Peyer's patch (tissue), 4 donors: ENCODE measurements around the gene MYZAP.

Source experiments
- CTCF ChIP-seq, 6 experiments: fragments of 450-650 bp in 4 of 6; fragments of 200-600 bp in 2 of 6; sonication (generic) in 1 of 6; IDR thresholded peaks; one replicate each; pipeline ENCODE4 v1.5.1; 2017 to 2019; ENCODE audit warnings: antibody characterized with exemption in 6 of 6, mild to moderate bottlenecking in 3 of 6, moderate library complexity in 1 of 6
- POLR2A ChIP-seq, 2 donors: fragments of 450-650 bp; IDR thresholded peaks; one replicate each; pipeline ENCODE4 v1.5.1; 2017; ENCODE audit warnings: antibody characterized with exemption in 2 of 2, mild to moderate bottlenecking in 2 of 2, moderate library complexity in 2 of 2

DNA sequence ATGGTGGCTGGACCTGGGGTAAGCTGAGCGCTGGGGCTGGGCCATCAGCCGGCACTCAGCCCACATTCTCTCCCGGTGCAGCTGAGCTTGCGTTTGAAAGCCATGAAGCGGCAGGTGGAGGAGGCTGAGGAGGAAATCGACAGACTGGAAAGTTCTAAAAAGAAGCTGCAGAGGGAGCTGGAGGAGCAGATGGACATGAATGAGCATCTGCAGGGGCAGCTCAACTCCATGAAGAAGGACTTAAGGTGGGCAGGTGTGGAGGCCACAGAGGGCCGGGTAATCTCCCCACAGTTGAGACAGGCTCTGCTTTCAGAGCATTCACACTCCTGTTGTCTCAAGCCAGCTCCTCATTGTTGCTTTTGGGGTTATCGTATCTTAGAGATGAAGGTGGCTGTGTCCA is 45.7 kb upstream of the MYZAP start:
- TF ChIP-seq POLR2A (IDR thresholded peaks at IDR 0.05) (no peak), CTCF (IDR thresholded peaks at IDR 0.05) (no peak)
